HEK293 (cell line): ENCODE data around the gene CFAP119.
A peak's percentile ranks its signal among the peaks of the same experiment; 100 is the strongest.

Source experiments
- CTCF ChIA-PET: fragments of 350-600 bp; formaldehyde crosslinking; extraction: SDS; loops from one replicate; lab custom pipeline; 2021; ENCODE audit warnings: antibody characterized with exemption; lab: Yijun Ruan, JAX
- POLR2A ChIA-PET: fragments of 300-600 bp; formaldehyde crosslinking; extraction: SDS; loops from one replicate; lab custom pipeline; 2020; ENCODE audit warnings: antibody characterized with exemption, inconsistent platforms; lab: Yijun Ruan, JAX
- H3K27ac ChIP-seq: fragments of 200-500 bp; sonication (Bioruptor generic); 2 replicates; pipeline ENCODE4 v1.5.1; 2014; ENCODE audit warnings: low read depth, low read length, control low read depth, inconsistent platforms; ENCODE audit errors: extremely low read depth
- H3K36me3 ChIP-seq, 2 experiments: fragments of 200-500 bp in 1 of 2; sonication (Bioruptor generic) in 1 of 2; 1 replicate in 1 of 2; 2 replicates in 1 of 2; pipeline ENCODE4 v1.5.1; 2014 to 2017; ENCODE audit warnings: inconsistent platforms in 2 of 2, low read length in 2 of 2; ENCODE audit not compliant: control insufficient read depth in 2 of 2, insufficient read depth in 1 of 2
- H3K4me1 ChIP-seq: fragments of 200-500 bp; sonication (Bioruptor generic); 2 replicates; pipeline ENCODE4 v1.5.1; 2014; ENCODE audit warnings: mild to moderate bottlenecking, low read length, inconsistent platforms; ENCODE audit not compliant: control insufficient read depth, insufficient read depth
- H3K4me3 ChIP-seq: 2 replicates; pipeline ENCODE4 v1.5.1; 2011; ENCODE audit warnings: low read depth, mild to moderate bottlenecking, control low read depth, low read length, moderate library complexity
- H3K9me3 ChIP-seq: fragments of 200-500 bp; sonication (Bioruptor generic); 2 replicates; pipeline ENCODE4 v1.5.1; 2014; ENCODE audit warnings: low read depth, low read length, inconsistent platforms; ENCODE audit not compliant: control insufficient read depth, insufficient read depth
- ATF2 ChIP-seq: fragments of 450-650 bp; formaldehyde crosslinking; IDR thresholded peaks from 2 replicates; pipeline ENCODE4 v1.5.1; 2016; ENCODE audit warnings: missing biosample characterization, missing genetic modification characterization, low read depth
- GLI4 ChIP-seq: fragments of 450-650 bp; formaldehyde crosslinking; IDR thresholded peaks from 2 replicates; pipeline ENCODE4 v1.5.1; 2016; ENCODE audit warnings: missing biosample characterization, missing genetic modification characterization
- HIC1 ChIP-seq: fragments of 450-650 bp; formaldehyde crosslinking; IDR thresholded peaks from 2 replicates; pipeline ENCODE4 v1.5.1; 2016; ENCODE audit warnings: missing biosample characterization, missing genetic modification characterization
- IKZF3 ChIP-seq: fragments of 450-650 bp; IDR thresholded peaks from 2 replicates; pipeline ENCODE4 v1.5.0; 2018; ENCODE audit warnings: missing biosample characterization, mild to moderate bottlenecking, missing genetic modification characterization, moderate library complexity
- KLF1 ChIP-seq: fragments of 450-650 bp; formaldehyde crosslinking; IDR thresholded peaks from 2 replicates; pipeline ENCODE4 v1.5.1; 2016; ENCODE audit warnings: missing biosample characterization, missing genetic modification characterization
- SP3 ChIP-seq: fragments of 450-650 bp; formaldehyde crosslinking; IDR thresholded peaks from 2 replicates; pipeline ENCODE4 v1.5.1; 2016; ENCODE audit warnings: missing biosample characterization, missing genetic modification characterization
- SP7 ChIP-seq: fragments of 450-650 bp; formaldehyde crosslinking; IDR thresholded peaks from 2 replicates; pipeline ENCODE4 v1.5.1; 2016; ENCODE audit warnings: missing biosample characterization, missing genetic modification characterization
- ZBTB11 ChIP-seq: fragments of 450-650 bp; formaldehyde crosslinking; conservative IDR thresholded peaks from 2 replicates; pipeline ENCODE4 v1.5.1; 2016; ENCODE audit warnings: low read depth, missing biosample characterization, missing genetic modification characterization
- ZBTB48 ChIP-seq: fragments of 450-650 bp; formaldehyde crosslinking; IDR thresholded peaks from 2 replicates; pipeline ENCODE4 v1.5.1; 2016; ENCODE audit warnings: missing biosample characterization, missing genetic modification characterization
- ZNF24 ChIP-seq: fragments of 450-650 bp; formaldehyde crosslinking; IDR thresholded peaks from 2 replicates; pipeline ENCODE4 v1.5.1; 2016; ENCODE audit warnings: missing biosample characterization, missing genetic modification characterization
- ZNF324 ChIP-seq: fragments of 450-650 bp; formaldehyde crosslinking; IDR thresholded peaks from 2 replicates; pipeline ENCODE4 v1.5.1; 2016; ENCODE audit warnings: missing biosample characterization, missing genetic modification characterization
- ZNF398 ChIP-seq: fragments of 450-650 bp; formaldehyde crosslinking; IDR thresholded peaks from 2 replicates; pipeline ENCODE4 v1.5.1; 2017; ENCODE audit warnings: missing biosample characterization, missing genetic modification characterization
- ZNF521 ChIP-seq: fragments of 450-650 bp; formaldehyde crosslinking; IDR thresholded peaks from 2 replicates; pipeline ENCODE4 v1.5.1; 2017; ENCODE audit warnings: missing biosample characterization, mild to moderate bottlenecking, missing genetic modification characterization
- ZNF549 ChIP-seq: fragments of 450-650 bp; IDR thresholded peaks from 2 replicates; pipeline ENCODE4 v1.5.1; 2018; ENCODE audit warnings: missing biosample characterization, missing genetic modification characterization, mild to moderate bottlenecking, inconsistent platforms, moderate library complexity
- ZNF600 ChIP-seq: fragments of 450-650 bp; formaldehyde crosslinking; IDR thresholded peaks from 2 replicates; pipeline ENCODE4 v1.5.1; 2016; ENCODE audit warnings: missing biosample characterization, missing genetic modification characterization
- ZSCAN30 ChIP-seq: fragments of 450-650 bp; IDR thresholded peaks from 2 replicates; pipeline ENCODE4 v1.5.1; 2018; ENCODE audit warnings: missing biosample characterization, mild to moderate bottlenecking, missing genetic modification characterization, moderate library complexity
- ZXDB ChIP-seq: fragments of 450-650 bp; formaldehyde crosslinking; IDR thresholded peaks from 2 replicates; pipeline ENCODE4 v1.5.1; 2016; ENCODE audit warnings: missing biosample characterization, missing genetic modification characterization
- TF ChIP-seq, protein P1 (sequence below): fragments of 450-650 bp; formaldehyde crosslinking; IDR thresholded peaks from 2 replicates; pipeline ENCODE4 v1.5.1; 2017; ENCODE audit warnings: missing biosample characterization, missing genetic modification characterization
- TF ChIP-seq, protein P2 (sequence below): fragments of 450-650 bp; formaldehyde crosslinking; IDR thresholded peaks from 2 replicates; pipeline ENCODE4 v1.5.1; 2016; ENCODE audit warnings: missing biosample characterization, missing genetic modification characterization
- TF ChIP-seq, protein P3 (sequence below): fragments of 450-650 bp; formaldehyde crosslinking; IDR thresholded peaks from 2 replicates; pipeline ENCODE4 v1.5.1; 2016; ENCODE audit warnings: missing biosample characterization, missing genetic modification characterization

The CFAP119 gene

GRCh38 chr16:30747799-30748633 lies 13.8 kb downstream of the CFAP119 start, which contains the start of gene PHKG2:
PHKG2 (plus strand) TSS chr16:30748425; CDS start chr16:30748821, 396 bp downstream.
- CTCF ChIA-PET = interaction anchor here (0.7 to 1.4 kb wide), 4 partner anchors 10 to 67 kb away, joined by 3 to 4 read pairs (median 3); no protein-coding TSS in a partner anchor
- Histone ChIP-seq H3K4me3 (peak within 1 kb of the TSS; percentile 87), H3K36me3 (peaks cover 23 to 61% of the 10 kb centered on the region in 2 experiments), H3K9me3 (no peaks in the 10 kb centered on the region), H3K27ac (peak within 1 kb of the TSS; percentile 48), H3K4me1 (peaks cover 3% of the 10 kb centered on the region; the same call in 1 of the 2 replicates)
- POLR2A ChIA-PET = interaction anchor here (0.5 to 3.4 kb wide), 39 partner anchors 8 to 644 kb away, joined by 3 to 47 read pairs (median 5); partner anchors contain the start of genes CFAP119, CTF1, FBRS and FBXL19
- TF ChIP-seq ZNF600 (tag by site-specific recombination) (peak; percentile 90), ZNF324 (tag by site-specific recombination) (peak; percentile 5; the same call in 1 of the 2 replicates), ZBTB11 (0 out of 2 replicates have a peak, but pooled peaks have one; percentile 53), ZSCAN30 (tag by site-specific recombination) (no peak), GLI4 (tag by site-specific recombination) (no peak), ZNF24 (tag by site-specific recombination) (0 out of 2 replicates have a peak, but pooled peaks have one; percentile 53), ZNF398 (tag by site-specific recombination) (peak; percentile 39; the same call in 1 of the 2 replicates), KLF1 (tag by site-specific recombination) (peak; percentile 48), IKZF3 (peak; percentile 93), ZXDB (tag by site-specific recombination) (peak; percentile 72; the same call in 1 of the 2 replicates), ZNF521 (tag by site-specific recombination) (no peak), ZNF549 (tag by site-specific recombination) (no peak), SP3 (tag by site-specific recombination) (peak; percentile 96), ZBTB48 (peak; percentile 80), SP7 (tag by site-specific recombination) (peak; percentile 81), HIC1 (no peak), ATF2 (no peak)
- TF ChIP-seq, protein P1, sequence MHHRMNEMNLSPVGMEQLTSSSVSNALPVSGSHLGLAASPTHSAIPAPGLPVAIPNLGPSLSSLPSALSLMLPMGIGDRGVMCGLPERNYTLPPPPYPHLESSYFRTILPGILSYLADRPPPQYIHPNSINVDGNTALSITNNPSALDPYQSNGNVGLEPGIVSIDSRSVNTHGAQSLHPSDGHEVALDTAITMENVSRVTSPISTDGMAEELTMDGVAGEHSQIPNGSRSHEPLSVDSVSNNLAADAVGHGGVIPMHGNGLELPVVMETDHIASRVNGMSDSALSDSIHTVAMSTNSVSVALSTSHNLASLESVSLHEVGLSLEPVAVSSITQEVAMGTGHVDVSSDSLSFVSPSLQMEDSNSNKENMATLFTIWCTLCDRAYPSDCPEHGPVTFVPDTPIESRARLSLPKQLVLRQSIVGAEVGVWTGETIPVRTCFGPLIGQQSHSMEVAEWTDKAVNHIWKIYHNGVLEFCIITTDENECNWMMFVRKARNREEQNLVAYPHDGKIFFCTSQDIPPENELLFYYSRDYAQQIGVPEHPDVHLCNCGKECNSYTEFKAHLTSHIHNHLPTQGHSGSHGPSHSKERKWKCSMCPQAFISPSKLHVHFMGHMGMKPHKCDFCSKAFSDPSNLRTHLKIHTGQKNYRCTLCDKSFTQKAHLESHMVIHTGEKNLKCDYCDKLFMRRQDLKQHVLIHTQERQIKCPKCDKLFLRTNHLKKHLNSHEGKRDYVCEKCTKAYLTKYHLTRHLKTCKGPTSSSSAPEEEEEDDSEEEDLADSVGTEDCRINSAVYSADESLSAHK (tag by site-specific recombination) = 0 out of 2 replicates have a peak, but pooled peaks have one; percentile 25
- TF ChIP-seq, protein P2, sequence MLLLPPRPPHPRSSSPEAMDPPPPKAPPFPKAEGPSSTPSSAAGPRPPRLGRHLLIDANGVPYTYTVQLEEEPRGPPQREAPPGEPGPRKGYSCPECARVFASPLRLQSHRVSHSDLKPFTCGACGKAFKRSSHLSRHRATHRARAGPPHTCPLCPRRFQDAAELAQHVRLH = peak; percentile 52; the same call in 1 of the 2 replicates
- TF ChIP-seq, protein P3, sequence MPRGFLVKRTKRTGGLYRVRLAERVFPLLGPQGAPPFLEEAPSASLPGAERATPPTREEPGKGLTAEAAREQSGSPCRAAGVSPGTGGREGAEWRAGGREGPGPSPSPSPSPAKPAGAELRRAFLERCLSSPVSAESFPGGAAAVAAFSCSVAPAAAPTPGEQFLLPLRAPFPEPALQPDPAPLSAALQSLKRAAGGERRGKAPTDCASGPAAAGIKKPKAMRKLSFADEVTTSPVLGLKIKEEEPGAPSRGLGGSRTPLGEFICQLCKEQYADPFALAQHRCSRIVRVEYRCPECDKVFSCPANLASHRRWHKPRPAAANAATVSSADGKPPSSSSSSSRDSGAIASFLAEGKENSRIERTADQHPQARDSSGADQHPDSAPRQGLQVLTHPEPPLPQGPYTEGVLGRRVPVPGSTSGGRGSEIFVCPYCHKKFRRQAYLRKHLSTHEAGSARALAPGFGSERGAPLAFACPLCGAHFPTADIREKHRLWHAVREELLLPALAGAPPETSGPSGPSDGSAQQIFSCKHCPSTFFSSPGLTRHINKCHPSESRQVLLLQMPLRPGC (tag by site-specific recombination) = peak; percentile 69; the same call in 1 of the 2 replicates
